GM23338 (cell line): ENCODE data around the gene ADGRG6. TPM values are rescaled to one million over a fixed set of nuclear protein-coding genes. Genes with fewer than 3 reads are reported as not detected.

Experiments
- ATAC-seq: fragments of 200-7000 bp; cut with Tn5 transposase; 3 replicates; pipeline ENCODE4 v1.9.1; 2020
- DNase-seq: peaks from one replicate; pipeline ENCODE4 v3.0.0-alpha.2; 2015; ENCODE audit warnings: low spot score
- H2AFZ ChIP-seq: fragments of 200-600 bp; sonication (generic); 2 replicates; pipeline ENCODE4 v1.8.0; 2016; ENCODE audit warnings: antibody characterized with exemption, mild to moderate bottlenecking, moderate library complexity
- H3F3A ChIP-seq: fragments of 200-600 bp; sonication (generic); replicated peaks from 2 replicates; pipeline ENCODE4 v1.8.0; 2017; ENCODE audit warnings: antibody characterized with exemption, mixed run types, low read depth
- H3K27ac ChIP-seq: fragments of 200-600 bp; sonication (generic); 2 replicates; pipeline ENCODE4 v1.6.1; 2016; ENCODE audit warnings: low read depth
- H3K27me3 ChIP-seq: fragments of 200-600 bp; sonication (generic); 2 replicates; pipeline ENCODE4 v1.8.0; 2016; ENCODE audit warnings: mild to moderate bottlenecking, mixed run types, moderate library complexity; ENCODE audit not compliant: insufficient read depth
- H3K36me3 ChIP-seq: fragments of 200-600 bp; sonication (generic); 2 replicates; pipeline ENCODE4 v1.8.0; 2016; ENCODE audit warnings: mild to moderate bottlenecking; ENCODE audit not compliant: insufficient read depth
- H3K4me1 ChIP-seq: fragments of 200-600 bp; sonication (generic); 2 replicates; pipeline ENCODE4 v1.8.0; 2016; ENCODE audit warnings: mild to moderate bottlenecking, moderate library complexity; ENCODE audit not compliant: insufficient read depth
- H3K4me2 ChIP-seq: fragments of 200-600 bp; sonication (generic); 2 replicates; pipeline ENCODE4 v1.7.1; 2017; ENCODE audit warnings: mixed run types
- H3K4me3 ChIP-seq: fragments of 200-600 bp; sonication (generic); 2 replicates; pipeline ENCODE4 v1.6.1; 2016; ENCODE audit warnings: mixed run types
- H3K79me2 ChIP-seq: fragments of 200-600 bp; sonication (generic); replicated peaks from 2 replicates; pipeline ENCODE4 v1.8.0; 2017; ENCODE audit warnings: mild to moderate bottlenecking; ENCODE audit not compliant: insufficient read depth
- H3K9me2 ChIP-seq: fragments of 200-600 bp; sonication (generic); 2 replicates; pipeline ENCODE4 v1.8.0; 2017; ENCODE audit not compliant: insufficient read depth
- H4K20me1 ChIP-seq: fragments of 200-600 bp; sonication (generic); replicated peaks from 2 replicates; pipeline ENCODE4 v1.8.0; 2017; ENCODE audit warnings: mild to moderate bottlenecking; ENCODE audit not compliant: insufficient read depth
- H3K27ac Mint-ChIP-seq: 2 replicates; pipeline ENCODE4 v1.8.0; 2020; ENCODE audit warnings: inconsistent platforms, mild to moderate bottlenecking, moderate library complexity, mixed read lengths
- H3K27me3 Mint-ChIP-seq: 3 replicates; pipeline ENCODE4 v1.8.0; 2022; ENCODE audit warnings: low read depth, mild to moderate bottlenecking, moderate library complexity, mixed read lengths, inconsistent platforms; ENCODE audit not compliant: insufficient read depth, poor library complexity
- H3K36me3 Mint-ChIP-seq: 3 replicates; pipeline ENCODE4 v1.8.0; 2021; ENCODE audit warnings: low read depth, mild to moderate bottlenecking, inconsistent platforms, moderate library complexity, mixed read lengths
- H3K4me1 Mint-ChIP-seq: 3 replicates; pipeline ENCODE4 v1.8.0; 2020; ENCODE audit warnings: mild to moderate bottlenecking, inconsistent platforms, mixed read lengths
- H3K4me3 Mint-ChIP-seq: 3 replicates; pipeline ENCODE4 v1.8.0; 2021; ENCODE audit warnings: moderate library complexity, mild to moderate bottlenecking, inconsistent platforms, mixed read lengths
- H3K9me3 Mint-ChIP-seq: 3 replicates; pipeline ENCODE4 v1.8.0; 2020; ENCODE audit warnings: moderate library complexity, mild to moderate bottlenecking, inconsistent platforms, mixed read lengths
- CREB1 ChIP-seq: fragments of 250-450 bp; sonication (Bioruptor Pico); IDR thresholded peaks from 2 replicates; pipeline ENCODE4 v1.5.0; 2020; ENCODE audit warnings: low read depth, mild to moderate bottlenecking, moderate library complexity
- EZH2 ChIP-seq: fragments of 200-600 bp; sonication (generic); IDR thresholded peaks from one replicate; pipeline ENCODE4 v1.8.0; 2017; ENCODE audit warnings: antibody characterized with exemption, mild to moderate bottlenecking, low read depth; ENCODE audit not compliant: unreplicated experiment
- EZH2phosphoT487 ChIP-seq: fragments of 200-600 bp; sonication (generic); IDR thresholded peaks from one replicate; pipeline ENCODE4 v1.8.1; 2018; ENCODE audit warnings: antibody characterized with exemption; ENCODE audit not compliant: unreplicated experiment
- JUNB ChIP-seq: IDR thresholded peaks from one replicate; pipeline ENCODE4 v1.6.1; 2016; ENCODE audit warnings: antibody characterized with exemption; ENCODE audit not compliant: unreplicated experiment
- NANOG ChIP-seq: IDR thresholded peaks from 2 replicates; pipeline ENCODE4 v1.6.1; 2016; ENCODE audit warnings: antibody characterized with exemption, borderline replicate concordance
- POLR2AphosphoS5 ChIP-seq: IDR thresholded peaks from 2 replicates; pipeline ENCODE4 v1.6.1; 2016; ENCODE audit warnings: antibody characterized with exemption, low read depth
- STAT1 ChIP-seq: IDR thresholded peaks from one replicate; pipeline ENCODE4 v1.6.1; 2016; ENCODE audit warnings: antibody characterized with exemption; ENCODE audit not compliant: unreplicated experiment
- ZNF114 ChIP-seq: fragments of 250-450 bp; sonication (Bioruptor Pico); IDR thresholded peaks from 2 replicates; pipeline ENCODE4 v1.5.0; 2020; ENCODE audit warnings: mild to moderate bottlenecking, moderate library complexity
- ZNF331 ChIP-seq: fragments of 250-450 bp; sonication (Bioruptor Pico); IDR thresholded peaks from 2 replicates; pipeline ENCODE4 v1.5.0; 2020; ENCODE audit warnings: low read depth, mild to moderate bottlenecking, moderate library complexity
- polyA plus RNA-seq: library from polyadenylated mRNA; unstranded; fragments of >200 nt; fragmentation: Nextera tagmentation; extraction: Ambion mirVana; gene quantifications from 2 replicates; pipeline ENCODE4 v1.2.1, GENCODE V29; 2016
- total RNA-seq: library from RNA; depleted of rRNA; stranded (reverse); fragments of >200 nt; shearing (Covaris generic); gene quantifications from 2 replicates; pipeline ENCODE4 v1.2.3, GENCODE V29; 2014
- TF ChIP-seq, protein P1 (sequence below): IDR thresholded peaks from 2 replicates; pipeline ENCODE4 v1.6.1; 2016; ENCODE audit warnings: antibody characterized with exemption
- TF ChIP-seq, protein P2 (sequence below): IDR thresholded peaks from one replicate; pipeline ENCODE4 v1.6.1; 2018; ENCODE audit warnings: antibody characterized with exemption; ENCODE audit not compliant: unreplicated experiment
- TF ChIP-seq, protein P3 (sequence below): fragments of 250-450 bp; sonication (Bioruptor Pico); IDR thresholded peaks from 2 replicates; pipeline ENCODE4 v1.5.0; 2020; ENCODE audit warnings: mild to moderate bottlenecking, moderate library complexity
- TF ChIP-seq, protein P4 (sequence below), 2 experiments: fragments of 200-600 bp in 1 of 2; sonication (generic) in 1 of 2; conservative IDR thresholded peaks; 2 replicates each; pipeline versions ENCODE4 v1.5.1 to v1.6.1; 2016 to 2017; ENCODE audit warnings: antibody characterized with exemption in 2 of 2, low read depth in 2 of 2, mild to moderate bottlenecking in 2 of 2, moderate library complexity in 1 of 2

ADGRG6 gene
- total and polyA plus RNA-seq, 2 experiments from 2014 or later: 1.3 to 7.7 TPM

DNA sequence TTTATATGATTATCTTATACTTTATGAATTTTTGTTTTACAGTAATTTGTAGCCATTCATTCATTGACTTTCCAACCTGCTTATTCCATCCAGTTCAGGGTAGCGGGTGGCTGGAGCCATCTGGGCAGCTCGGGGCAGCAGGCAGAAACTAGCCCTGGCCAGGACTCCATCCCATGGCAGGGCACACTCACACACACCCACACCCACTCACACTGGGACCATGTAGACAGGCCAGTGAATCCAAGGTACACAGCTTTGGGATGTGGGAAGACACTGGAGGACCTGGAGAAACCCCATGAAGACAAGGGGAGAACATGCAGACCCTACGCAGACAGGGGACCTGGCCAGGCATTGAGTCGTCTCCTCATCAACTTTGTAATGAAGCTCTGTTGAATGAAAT, 84.8 kb downstream of the ADGRG6 start:
- Histone ChIP-seq H3K4me2 (no peak overlapping the region), H3F3A (no peaks in the 10 kb centered on the region), H3K27me3 (no peaks in the 10 kb centered on the region), H2AFZ (no peak overlapping the region), H3K9me2 (no peaks in the 10 kb centered on the region), H3K27ac (no peak overlapping the region), H3K4me3 (no peak overlapping the region), H3K79me2 (no peaks in the 10 kb centered on the region), H4K20me1 (no peaks in the 10 kb centered on the region), H3K4me1 (no peaks in the 10 kb centered on the region), H3K36me3 (no peaks in the 10 kb centered on the region)
- DNase-seq (no peak), ATAC-seq (no peak)
- no peaks in the 10 kb centered on the region for H3K36me3 Mint-ChIP-seq
- no peaks in the 10 kb centered on the region for H3K9me3 Mint-ChIP-seq
- no peaks in the 10 kb centered on the region for H3K27me3 Mint-ChIP-seq
- no peaks in the 10 kb centered on the region; the same call in 2 of the 3 replicates for H3K4me1 Mint-ChIP-seq
- TF ChIP-seq NANOG (no peak), EZH2phosphoT487 (no peak), POLR2AphosphoS5 (no peak), ZNF331 (CRISPR knock-in tag) (no peak), ZNF114 (no peak), STAT1 (no peak), JUNB (no peak), CREB1 (CRISPR knock-in tag) (no peak), EZH2 (no peak)
- TF ChIP-seq, protein P1, sequence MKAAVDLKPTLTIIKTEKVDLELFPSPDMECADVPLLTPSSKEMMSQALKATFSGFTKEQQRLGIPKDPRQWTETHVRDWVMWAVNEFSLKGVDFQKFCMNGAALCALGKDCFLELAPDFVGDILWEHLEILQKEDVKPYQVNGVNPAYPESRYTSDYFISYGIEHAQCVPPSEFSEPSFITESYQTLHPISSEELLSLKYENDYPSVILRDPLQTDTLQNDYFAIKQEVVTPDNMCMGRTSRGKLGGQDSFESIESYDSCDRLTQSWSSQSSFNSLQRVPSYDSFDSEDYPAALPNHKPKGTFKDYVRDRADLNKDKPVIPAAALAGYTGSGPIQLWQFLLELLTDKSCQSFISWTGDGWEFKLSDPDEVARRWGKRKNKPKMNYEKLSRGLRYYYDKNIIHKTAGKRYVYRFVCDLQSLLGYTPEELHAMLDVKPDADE: no peak
- TF ChIP-seq, protein P2, sequence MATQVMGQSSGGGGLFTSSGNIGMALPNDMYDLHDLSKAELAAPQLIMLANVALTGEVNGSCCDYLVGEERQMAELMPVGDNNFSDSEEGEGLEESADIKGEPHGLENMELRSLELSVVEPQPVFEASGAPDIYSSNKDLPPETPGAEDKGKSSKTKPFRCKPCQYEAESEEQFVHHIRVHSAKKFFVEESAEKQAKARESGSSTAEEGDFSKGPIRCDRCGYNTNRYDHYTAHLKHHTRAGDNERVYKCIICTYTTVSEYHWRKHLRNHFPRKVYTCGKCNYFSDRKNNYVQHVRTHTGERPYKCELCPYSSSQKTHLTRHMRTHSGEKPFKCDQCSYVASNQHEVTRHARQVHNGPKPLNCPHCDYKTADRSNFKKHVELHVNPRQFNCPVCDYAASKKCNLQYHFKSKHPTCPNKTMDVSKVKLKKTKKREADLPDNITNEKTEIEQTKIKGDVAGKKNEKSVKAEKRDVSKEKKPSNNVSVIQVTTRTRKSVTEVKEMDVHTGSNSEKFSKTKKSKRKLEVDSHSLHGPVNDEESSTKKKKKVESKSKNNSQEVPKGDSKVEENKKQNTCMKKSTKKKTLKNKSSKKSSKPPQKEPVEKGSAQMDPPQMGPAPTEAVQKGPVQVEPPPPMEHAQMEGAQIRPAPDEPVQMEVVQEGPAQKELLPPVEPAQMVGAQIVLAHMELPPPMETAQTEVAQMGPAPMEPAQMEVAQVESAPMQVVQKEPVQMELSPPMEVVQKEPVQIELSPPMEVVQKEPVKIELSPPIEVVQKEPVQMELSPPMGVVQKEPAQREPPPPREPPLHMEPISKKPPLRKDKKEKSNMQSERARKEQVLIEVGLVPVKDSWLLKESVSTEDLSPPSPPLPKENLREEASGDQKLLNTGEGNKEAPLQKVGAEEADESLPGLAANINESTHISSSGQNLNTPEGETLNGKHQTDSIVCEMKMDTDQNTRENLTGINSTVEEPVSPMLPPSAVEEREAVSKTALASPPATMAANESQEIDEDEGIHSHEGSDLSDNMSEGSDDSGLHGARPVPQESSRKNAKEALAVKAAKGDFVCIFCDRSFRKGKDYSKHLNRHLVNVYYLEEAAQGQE: no peak
- TF ChIP-seq, protein P3, sequence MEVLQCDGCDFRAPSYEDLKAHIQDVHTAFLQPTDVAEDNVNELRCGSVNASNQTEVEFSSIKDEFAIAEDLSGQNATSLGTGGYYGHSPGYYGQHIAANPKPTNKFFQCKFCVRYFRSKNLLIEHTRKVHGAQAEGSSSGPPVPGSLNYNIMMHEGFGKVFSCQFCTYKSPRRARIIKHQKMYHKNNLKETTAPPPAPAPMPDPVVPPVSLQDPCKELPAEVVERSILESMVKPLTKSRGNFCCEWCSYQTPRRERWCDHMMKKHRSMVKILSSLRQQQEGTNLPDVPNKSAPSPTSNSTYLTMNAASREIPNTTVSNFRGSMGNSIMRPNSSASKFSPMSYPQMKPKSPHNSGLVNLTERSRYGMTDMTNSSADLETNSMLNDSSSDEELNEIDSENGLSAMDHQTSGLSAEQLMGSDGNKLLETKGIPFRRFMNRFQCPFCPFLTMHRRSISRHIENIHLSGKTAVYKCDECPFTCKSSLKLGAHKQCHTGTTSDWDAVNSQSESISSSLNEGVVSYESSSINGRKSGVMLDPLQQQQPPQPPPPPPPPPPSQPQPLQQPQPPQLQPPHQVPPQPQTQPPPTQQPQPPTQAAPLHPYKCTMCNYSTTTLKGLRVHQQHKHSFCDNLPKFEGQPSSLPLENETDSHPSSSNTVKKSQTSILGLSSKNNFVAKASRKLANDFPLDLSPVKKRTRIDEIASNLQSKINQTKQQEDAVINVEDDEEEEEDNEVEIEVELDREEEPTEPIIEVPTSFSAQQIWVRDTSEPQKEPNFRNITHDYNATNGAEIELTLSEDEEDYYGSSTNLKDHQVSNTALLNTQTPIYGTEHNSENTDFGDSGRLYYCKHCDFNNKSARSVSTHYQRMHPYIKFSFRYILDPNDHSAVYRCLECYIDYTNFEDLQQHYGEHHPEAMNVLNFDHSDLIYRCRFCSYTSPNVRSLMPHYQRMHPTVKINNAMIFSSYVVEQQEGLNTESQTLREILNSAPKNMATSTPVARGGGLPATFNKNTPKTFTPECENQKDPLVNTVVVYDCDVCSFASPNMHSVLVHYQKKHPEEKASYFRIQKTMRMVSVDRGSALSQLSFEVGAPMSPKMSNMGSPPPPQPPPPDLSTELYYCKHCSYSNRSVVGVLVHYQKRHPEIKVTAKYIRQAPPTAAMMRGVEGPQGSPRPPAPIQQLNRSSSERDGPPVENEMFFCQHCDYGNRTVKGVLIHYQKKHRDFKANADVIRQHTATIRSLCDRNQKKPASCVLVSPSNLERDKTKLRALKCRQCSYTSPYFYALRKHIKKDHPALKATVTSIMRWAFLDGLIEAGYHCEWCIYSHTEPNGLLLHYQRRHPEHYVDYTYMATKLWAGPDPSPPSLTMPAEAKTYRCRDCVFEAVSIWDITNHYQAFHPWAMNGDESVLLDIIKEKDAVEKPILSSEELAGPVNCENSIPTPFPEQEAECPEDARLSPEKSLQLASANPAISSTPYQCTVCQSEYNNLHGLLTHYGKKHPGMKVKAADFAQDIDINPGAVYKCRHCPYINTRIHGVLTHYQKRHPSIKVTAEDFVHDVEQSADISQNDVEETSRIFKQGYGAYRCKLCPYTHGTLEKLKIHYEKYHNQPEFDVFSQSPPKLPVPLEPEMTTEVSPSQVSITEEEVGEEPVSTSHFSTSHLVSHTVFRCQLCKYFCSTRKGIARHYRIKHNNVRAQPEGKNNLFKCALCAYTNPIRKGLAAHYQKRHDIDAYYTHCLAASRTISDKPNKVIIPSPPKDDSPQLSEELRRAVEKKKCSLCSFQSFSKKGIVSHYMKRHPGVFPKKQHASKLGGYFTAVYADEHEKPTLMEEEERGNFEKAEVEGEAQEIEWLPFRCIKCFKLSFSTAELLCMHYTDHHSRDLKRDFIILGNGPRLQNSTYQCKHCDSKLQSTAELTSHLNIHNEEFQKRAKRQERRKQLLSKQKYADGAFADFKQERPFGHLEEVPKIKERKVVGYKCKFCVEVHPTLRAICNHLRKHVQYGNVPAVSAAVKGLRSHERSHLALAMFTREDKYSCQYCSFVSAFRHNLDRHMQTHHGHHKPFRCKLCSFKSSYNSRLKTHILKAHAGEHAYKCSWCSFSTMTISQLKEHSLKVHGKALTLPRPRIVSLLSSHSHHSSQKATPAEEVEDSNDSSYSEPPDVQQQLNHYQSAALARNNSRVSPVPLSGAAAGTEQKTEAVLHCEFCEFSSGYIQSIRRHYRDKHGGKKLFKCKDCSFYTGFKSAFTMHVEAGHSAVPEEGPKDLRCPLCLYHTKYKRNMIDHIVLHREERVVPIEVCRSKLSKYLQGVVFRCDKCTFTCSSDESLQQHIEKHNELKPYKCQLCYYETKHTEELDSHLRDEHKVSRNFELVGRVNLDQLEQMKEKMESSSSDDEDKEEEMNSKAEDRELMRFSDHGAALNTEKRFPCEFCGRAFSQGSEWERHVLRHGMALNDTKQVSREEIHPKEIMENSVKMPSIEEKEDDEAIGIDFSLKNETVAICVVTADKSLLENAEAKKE (CRISPR knock-in tag): no peak
- TF ChIP-seq, protein P4, sequence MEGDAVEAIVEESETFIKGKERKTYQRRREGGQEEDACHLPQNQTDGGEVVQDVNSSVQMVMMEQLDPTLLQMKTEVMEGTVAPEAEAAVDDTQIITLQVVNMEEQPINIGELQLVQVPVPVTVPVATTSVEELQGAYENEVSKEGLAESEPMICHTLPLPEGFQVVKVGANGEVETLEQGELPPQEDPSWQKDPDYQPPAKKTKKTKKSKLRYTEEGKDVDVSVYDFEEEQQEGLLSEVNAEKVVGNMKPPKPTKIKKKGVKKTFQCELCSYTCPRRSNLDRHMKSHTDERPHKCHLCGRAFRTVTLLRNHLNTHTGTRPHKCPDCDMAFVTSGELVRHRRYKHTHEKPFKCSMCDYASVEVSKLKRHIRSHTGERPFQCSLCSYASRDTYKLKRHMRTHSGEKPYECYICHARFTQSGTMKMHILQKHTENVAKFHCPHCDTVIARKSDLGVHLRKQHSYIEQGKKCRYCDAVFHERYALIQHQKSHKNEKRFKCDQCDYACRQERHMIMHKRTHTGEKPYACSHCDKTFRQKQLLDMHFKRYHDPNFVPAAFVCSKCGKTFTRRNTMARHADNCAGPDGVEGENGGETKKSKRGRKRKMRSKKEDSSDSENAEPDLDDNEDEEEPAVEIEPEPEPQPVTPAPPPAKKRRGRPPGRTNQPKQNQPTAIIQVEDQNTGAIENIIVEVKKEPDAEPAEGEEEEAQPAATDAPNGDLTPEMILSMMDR (conservative IDR thresholded peaks at IDR 0.05; ENCODE audit: low read depth in 2 of 2): no peak
- no peak overlapping the region for H3K4me3 Mint-ChIP-seq
- H3K27ac Mint-ChIP-seq: no peak overlapping the region
